Amniotic stem cell (primary cell): ENCODE data around the gene ERC1.
"Not testable (repeated sequence)": the region's sequence is repeated elsewhere in the genome, so short reads cannot be mapped to it uniquely, and the experiment has no call there.

Experiments
- DNase-seq: peaks from one replicate; lab custom pipeline; 2025; lab: John Stamatoyannopoulos, UW

Gene ERC1

DNA sequence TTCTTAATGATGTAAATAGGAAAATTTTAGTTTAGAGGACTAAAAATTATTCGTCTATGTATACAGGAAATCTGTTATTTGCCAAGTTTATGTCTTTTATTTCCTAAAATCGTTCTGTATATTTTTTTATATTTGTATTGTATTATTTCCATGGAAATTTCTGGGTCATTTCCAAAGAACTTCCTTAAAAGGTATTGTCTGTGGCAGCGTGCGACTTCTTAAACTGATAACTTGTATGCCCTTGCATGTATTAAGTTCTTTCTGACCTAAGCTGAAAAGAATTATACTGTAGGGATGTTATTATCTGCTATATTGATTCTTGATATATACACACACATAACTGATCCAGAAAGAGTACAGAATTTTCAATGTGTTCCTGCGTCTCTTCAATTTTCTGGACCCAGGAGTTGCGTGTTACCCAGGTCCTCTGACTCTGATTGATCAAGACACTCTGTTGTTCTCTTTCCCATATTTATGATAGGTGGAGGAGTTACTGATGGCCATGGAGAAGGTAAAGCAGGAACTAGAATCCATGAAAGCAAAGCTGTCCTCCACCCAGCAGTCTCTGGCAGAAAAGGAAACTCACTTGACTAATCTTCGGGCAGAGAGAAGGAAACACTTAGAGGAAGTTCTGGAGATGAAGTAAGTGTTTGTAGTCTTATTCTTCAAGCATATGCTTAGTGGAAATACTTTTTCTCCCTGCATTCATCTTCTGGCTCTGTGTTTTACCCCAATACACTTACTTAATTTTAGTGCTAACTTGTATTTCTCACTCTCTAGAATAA lies 298.5 kb downstream of the ERC1 start:
- DNase-seq: no peak

DNA sequence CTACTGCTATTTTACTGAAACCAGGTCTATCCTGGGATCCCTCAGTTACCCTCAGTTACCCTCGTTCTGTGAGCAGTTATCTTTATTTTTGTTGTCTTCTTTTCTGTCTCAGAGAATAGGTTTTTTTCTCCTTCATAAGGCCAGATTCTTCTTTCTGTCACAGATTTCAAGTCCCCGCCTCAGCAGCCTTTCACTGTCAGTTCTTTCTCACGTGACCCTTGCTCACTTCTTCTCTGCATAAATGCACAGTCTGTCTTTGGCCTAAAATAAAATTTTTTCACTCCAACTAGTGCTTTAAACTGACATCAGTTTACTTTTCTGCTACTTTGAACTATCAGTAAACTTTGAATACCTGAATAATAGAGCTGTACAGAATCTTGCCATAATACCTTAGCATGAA lies 299.7 kb downstream of the ERC1 start:
- no peak for DNase-seq

DNA sequence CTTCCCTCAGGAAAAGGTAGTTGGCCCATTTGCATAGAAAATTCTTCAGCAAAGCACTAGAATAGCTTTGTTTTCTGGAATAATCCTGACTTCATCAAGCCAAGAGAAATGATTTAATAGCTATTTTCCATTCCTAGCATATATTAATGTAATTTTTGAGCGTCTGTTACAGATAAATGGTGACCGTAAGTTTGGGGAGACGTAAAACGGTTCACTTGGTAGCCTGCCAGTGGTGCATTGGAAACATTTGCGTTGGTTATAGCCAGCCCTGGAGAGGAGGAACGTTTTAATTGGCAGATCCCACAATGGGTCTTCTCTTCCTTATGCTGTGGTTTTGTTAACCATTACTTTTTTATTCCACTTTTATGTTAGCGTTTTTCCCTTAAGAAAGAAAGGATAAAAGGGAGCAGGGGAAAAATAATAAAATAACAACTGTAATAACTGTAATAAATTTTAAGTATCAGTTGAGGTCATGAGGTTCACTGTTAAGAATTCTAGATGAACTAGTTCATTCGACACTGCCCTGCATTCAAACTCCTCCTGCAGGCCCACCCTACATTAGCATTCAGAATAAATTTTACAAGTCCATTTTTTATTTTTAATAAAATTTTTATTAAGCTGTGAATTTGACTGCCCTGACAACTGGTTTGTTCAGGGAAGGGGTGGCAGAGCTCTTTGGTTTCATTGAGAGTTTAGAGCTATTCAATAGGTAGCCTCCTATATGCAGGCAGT lies 300.7 kb downstream of the ERC1 start:
- DNase-seq: no peak

DNA sequence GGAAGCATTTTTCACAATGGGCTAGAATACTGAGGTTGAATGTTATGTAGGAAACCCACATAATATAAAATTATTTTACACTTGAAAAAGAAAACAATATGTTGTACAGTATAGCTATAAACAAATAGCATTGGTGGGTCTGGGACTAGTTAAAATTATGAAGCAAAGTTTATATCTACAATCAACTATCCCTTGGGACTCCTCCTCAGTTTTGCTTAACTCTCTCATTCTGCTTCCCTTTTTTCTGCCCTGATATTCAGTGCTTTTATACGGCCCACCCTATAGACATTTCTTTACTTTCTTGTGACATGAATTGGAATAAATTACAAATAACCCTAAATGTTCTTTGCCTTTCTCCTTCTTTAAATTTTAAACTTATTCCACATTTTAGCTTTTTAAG lies 302.9 kb downstream of the ERC1 start:
- DNase-seq: no peak

- no peak for DNase-seq
These were observed 306.2 kb downstream of the ERC1 start for GRCh38 chr12:1297206-1297605.

DNA sequence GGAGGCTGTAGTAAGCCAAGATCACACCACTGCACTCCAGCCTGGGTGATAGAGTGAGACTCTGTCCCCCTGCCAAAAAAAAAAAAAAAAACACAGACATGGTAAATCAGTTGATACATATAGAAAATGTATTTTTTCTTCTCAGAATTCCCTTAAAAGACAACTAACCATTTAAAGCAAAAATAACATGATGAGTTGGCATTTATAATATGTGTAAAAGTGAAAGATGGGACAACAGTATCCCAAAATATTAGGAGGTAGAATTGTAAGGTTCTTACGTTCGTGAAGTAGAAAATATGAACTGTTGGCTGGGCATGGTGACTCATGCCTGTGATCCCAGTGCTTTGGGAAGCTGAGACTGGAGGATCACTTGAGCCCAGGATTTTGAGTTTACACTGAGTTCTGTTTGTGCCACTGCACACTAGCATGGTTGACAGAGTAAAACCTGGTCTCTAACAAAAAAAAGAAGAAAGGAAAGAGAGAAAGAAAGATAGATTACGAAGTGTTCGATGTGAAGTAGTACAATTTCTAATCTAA lies 306.7 kb downstream of the ERC1 start:
- DNase-seq: no peak

GRCh38 chr12:1300460-1300859 lies 309.4 kb downstream of the ERC1 start:
- no peak for DNase-seq

GRCh38 chr12:1302201-1302870 lies 311.3 kb downstream of the ERC1 start:
- no peak for DNase-seq

GRCh38 chr12:1305063-1305434 lies 314.0 kb downstream of the ERC1 start:
- DNase-seq: no peak

- DNase-seq: no peak
These were observed 314.9 kb downstream of the ERC1 start for GRCh38 chr12:1305791-1306500.

GRCh38 chr12:1306817-1307216 lies 315.8 kb downstream of the ERC1 start:
- DNase-seq: no peak

DNA sequence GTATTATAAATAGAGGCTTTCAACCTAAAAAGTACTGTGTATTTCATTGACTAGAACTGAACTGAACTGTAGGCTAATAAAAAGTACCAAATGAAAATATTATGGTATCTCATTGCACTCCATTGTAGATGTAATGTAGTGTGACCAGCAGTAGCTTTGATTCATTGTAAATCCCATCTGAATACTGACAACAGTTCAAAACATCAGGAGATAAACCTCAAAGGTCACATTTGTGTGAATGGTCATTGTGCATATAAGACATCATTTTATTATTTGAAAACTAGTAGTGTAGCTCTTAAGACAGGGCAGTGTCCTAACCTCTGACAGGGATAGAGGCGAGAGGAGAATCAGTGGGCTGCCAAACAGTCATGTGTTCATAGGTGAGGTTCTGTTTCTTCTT lies 316.8 kb downstream of the ERC1 start:
- no peak for DNase-seq

GRCh38 chr12:1309613-1310012 lies 318.6 kb downstream of the ERC1 start:
- DNase-seq: no peak

DNA sequence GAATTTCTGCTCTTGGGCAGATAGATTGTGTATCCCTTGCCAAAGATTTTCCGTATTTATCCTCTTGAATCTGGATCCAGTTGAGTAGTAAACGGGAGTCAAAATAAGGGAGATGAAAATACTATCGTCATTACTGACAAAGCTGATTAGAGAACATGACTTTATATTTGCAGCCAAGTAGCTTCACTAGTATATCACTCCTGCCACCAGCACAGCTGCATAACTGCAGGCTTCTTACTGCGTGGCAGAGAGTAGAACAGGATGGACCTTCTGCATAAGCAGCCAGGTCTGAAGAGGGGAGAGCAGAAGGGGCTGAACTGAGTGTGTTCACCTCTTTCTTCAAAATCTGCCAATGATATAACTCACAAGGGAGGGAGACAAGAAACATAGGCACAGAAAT lies 319.6 kb downstream of the ERC1 start:
- no peak for DNase-seq

DNA sequence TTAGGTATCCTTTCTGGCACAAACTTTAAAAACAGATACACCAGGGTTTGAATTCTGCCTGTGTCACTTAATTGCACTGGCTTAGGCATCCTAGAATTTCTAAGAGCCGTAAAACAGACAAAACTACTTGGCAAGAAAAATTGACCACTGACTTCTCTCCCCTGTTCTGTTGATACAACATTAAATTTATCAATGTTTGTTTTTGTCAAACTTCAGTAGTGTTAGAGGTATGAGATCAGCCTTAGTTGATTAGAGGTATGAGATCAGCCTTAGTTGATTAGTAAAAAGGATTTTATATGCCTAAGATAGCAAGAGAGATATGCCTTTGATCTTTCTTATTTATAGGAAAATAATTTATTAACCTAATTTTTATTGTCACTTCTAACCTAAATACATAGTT lies 320.1 kb downstream of the ERC1 start:
- DNase-seq: no peak

DNA sequence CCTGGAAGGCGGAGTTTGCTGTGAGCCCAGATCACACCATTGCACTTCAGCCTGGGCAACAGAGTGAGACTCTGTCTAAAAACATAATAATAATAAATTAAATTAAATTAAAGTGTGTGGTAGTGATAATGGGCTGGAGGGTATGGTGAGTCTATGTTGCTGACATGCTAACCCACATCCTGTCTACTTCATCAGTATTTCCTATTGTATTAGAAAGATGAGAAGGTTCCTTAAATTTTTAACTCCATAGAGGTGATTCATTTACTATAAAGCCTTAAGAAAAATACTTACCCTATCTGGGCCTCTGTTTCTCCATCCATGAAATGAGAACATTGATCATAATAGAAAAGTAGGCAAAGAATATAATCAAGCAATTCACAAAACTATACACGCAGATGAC lies 322.9 kb downstream of the ERC1 start:
- no peak for DNase-seq

- no peak for DNase-seq
These were observed 323.5 kb downstream of the ERC1 start for GRCh38 chr12:1314523-1314922.

GRCh38 chr12:1316991-1317390 lies 326.0 kb downstream of the ERC1 start:
- not testable (repeated sequence) for DNase-seq

GRCh38 chr12:1318327-1319031 lies 327.5 kb downstream of the ERC1 start:
- DNase-seq: no peak

DNA sequence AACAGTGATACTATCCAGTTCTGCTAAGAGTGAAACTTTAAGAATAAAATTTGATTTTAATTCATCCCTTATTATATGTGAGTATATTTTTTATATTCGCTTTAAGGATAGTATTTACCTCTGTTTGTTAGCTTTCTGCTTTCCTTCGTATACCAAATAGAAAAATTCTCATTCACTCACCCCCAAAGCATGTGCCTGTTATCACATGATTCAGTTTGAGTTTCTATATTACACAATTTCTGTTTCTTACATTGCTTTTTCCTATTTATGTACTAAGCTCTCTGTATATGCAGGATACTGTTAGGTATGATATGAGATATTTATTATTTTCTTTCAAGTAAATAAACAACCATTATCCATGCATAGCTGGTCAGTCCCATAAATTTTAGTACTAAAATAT lies 328.2 kb downstream of the ERC1 start:
- DNase-seq: no peak

- DNase-seq: no peak
These were observed 329.0 kb downstream of the ERC1 start for GRCh38 chr12:1320021-1320420.

- no peak for DNase-seq
These were observed 331.8 kb downstream of the ERC1 start for GRCh38 chr12:1322821-1323220.
